ENCODE results near the gene PDE4D. TPM values are rescaled to one million over a fixed set of nuclear protein-coding genes. Genes with fewer than 3 reads are reported as not detected.
"Not testable (repeated sequence)": the region's sequence is repeated elsewhere in the genome, so short reads cannot be mapped to it uniquely, and the experiment has no call there.

Gene PDE4D
- total RNA-seq, 1 experiment from 2014 or later = 6.5 TPM

DNA sequence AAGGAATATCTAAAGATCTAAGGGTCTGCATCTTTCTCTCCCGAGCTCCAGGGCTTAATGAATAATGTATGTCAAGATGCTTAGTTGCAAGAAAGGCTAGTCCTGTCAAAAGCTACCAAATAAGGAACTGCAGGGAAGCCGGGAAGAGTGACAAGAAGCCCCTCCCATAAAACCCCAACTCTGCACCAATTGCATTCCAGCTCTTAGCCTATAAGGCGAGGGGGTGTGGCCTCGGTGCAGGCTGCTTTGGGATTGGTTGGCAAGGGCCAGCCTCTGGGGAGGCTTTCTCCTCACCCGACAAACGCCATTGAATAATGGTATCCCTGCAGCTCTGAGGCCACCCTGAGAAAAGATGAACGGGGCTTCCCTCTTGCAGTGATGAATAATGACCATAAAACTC lies 893.7 kb downstream of the PDE4D start:
- BruUV-seq (replicated peaks) = no TSS peak
- no peaks in the 10 kb centered on the region for H3K27me3 ChIP-seq (replicated peaks; ENCODE audit: insufficient read depth, low read depth, low read length, poor library complexity)
- no peaks in the 10 kb centered on the region for H3K9me3 ChIP-seq (ENCODE audit: low read depth, low read length, poor library complexity, severe bottlenecking)
- peak; percentile 84 for DNase-seq (ENCODE audit: low spot score)
- TF ChIP-seq, protein P1, sequence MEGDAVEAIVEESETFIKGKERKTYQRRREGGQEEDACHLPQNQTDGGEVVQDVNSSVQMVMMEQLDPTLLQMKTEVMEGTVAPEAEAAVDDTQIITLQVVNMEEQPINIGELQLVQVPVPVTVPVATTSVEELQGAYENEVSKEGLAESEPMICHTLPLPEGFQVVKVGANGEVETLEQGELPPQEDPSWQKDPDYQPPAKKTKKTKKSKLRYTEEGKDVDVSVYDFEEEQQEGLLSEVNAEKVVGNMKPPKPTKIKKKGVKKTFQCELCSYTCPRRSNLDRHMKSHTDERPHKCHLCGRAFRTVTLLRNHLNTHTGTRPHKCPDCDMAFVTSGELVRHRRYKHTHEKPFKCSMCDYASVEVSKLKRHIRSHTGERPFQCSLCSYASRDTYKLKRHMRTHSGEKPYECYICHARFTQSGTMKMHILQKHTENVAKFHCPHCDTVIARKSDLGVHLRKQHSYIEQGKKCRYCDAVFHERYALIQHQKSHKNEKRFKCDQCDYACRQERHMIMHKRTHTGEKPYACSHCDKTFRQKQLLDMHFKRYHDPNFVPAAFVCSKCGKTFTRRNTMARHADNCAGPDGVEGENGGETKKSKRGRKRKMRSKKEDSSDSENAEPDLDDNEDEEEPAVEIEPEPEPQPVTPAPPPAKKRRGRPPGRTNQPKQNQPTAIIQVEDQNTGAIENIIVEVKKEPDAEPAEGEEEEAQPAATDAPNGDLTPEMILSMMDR (conservative IDR thresholded peaks at IDR 0.05; ENCODE audit: low read depth, low read length) = no peak
- no peak for TF ChIP-seq EZH2 (IDR thresholded peaks at IDR 0.05; ENCODE audit: borderline replicate concordance, low read depth, low read length, poor library complexity, severe bottlenecking)
- intact Hi-C loops (cut with micrococcal nuclease; ENCODE audit: unreplicated experiment) = loop anchor here (10.0 kb wide), 1 partner anchor 525 kb away; no protein-coding TSS in a partner anchor
- peaks cover 4% of the 10 kb centered on the region for H3K4me1 ChIP-seq (ENCODE audit: insufficient read depth, low read length, poor library complexity, severe bottlenecking)
- POLR2A ChIA-PET (ENCODE audit: low non-redundant PET) = no interaction called here
- CTCF ChIA-PET = interaction anchor here (0.6 kb wide), 1 partner anchor 33 kb away, joined by 3 read pairs; no protein-coding TSS in a partner anchor
- no peak overlapping the region for H3K27ac ChIP-seq (ENCODE audit: low read depth, low read length, poor library complexity, severe bottlenecking)
- no peaks in the 10 kb centered on the region for H3K36me3 ChIP-seq (ENCODE audit: insufficient read depth, low read length, poor library complexity, severe bottlenecking)
- H3K4me3 ChIP-seq (ENCODE audit: low read depth, low read length, poor library complexity, severe bottlenecking) = no peak overlapping the region

DNA sequence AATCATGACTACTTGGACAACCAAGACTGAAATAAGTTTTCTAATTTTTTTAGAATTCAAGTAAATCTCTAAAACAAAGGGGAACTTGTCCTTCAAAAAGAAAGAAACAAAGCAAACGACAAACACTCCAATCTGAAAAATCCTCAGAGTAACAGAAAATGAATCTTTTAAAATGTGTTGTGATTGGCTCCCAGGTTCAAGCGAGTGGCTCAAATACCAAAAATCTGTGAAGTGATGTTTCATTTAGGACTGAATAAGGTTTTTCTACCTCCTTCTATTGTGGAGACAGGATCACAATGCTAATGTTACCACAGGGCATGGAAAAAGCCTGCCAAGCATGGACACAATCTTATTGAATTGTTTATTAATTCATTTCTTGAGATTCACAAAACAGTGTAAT lies 895.0 kb downstream of the PDE4D start:
- H3K36me3 ChIP-seq (ENCODE audit: insufficient read depth, low read length, poor library complexity, severe bottlenecking) = no peaks in the 10 kb centered on the region
- H3K4me3 ChIP-seq (ENCODE audit: low read depth, low read length, poor library complexity, severe bottlenecking) = no peak overlapping the region
- H3K27ac ChIP-seq (ENCODE audit: low read depth, low read length, poor library complexity, severe bottlenecking) = no peak overlapping the region
- POLR2A ChIA-PET (ENCODE audit: low non-redundant PET) = interaction anchor here (0.6 kb wide), 1 partner anchor 39 kb away, joined by 4 read pairs; no protein-coding TSS in a partner anchor
- peaks cover 4% of the 10 kb centered on the region for H3K4me1 ChIP-seq (ENCODE audit: insufficient read depth, low read length, poor library complexity, severe bottlenecking)
- no peak for TF ChIP-seq EZH2 (IDR thresholded peaks at IDR 0.05; ENCODE audit: borderline replicate concordance, low read depth, low read length, poor library complexity, severe bottlenecking)
- TF ChIP-seq, protein P1 (conservative IDR thresholded peaks at IDR 0.05; ENCODE audit: low read depth, low read length) = no peak
- no TSS peak for BruUV-seq (replicated peaks)
- CTCF ChIA-PET = no interaction called here
- intact Hi-C loops (cut with micrococcal nuclease; ENCODE audit: unreplicated experiment) = no loop called here
- H3K27me3 ChIP-seq (replicated peaks; ENCODE audit: insufficient read depth, low read depth, low read length, poor library complexity) = no peaks in the 10 kb centered on the region
- no peaks in the 10 kb centered on the region for H3K9me3 ChIP-seq (ENCODE audit: low read depth, low read length, poor library complexity, severe bottlenecking)
- DNase-seq (ENCODE audit: low spot score) = no peak

DNA sequence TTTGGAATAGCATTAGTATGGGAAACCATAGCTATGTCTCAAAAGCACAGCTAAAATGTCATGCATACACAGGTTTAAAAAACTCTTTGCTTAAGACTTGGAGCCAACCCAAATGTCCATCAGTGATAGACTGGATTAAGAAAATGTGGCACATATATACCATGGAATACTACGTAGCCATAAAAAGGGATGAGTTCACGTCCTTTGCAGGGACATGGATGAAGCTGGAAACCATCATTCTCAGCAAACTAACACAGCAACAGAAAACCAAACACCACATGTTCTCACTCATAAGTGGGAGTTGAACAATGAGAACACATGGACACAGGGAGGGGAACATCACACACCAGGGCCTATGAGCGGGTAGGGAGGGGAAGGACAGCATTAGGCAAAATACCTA lies 897.7 kb downstream of the PDE4D start:
- CTCF ChIA-PET; POLR2A ChIA-PET (ENCODE audit: low non-redundant PET); DNase-seq (ENCODE audit: low spot score); BruUV-seq (replicated peaks); H3K4me1 ChIP-seq (ENCODE audit: insufficient read depth, low read length, poor library complexity, severe bottlenecking); H3K27me3 ChIP-seq (replicated peaks; ENCODE audit: insufficient read depth, low read depth, low read length, poor library complexity); H3K27ac ChIP-seq (ENCODE audit: low read depth, low read length, poor library complexity, severe bottlenecking); H3K4me3 ChIP-seq (ENCODE audit: low read depth, low read length, poor library complexity, severe bottlenecking); H3K36me3 ChIP-seq (ENCODE audit: insufficient read depth, low read length, poor library complexity, severe bottlenecking); H3K9me3 ChIP-seq (ENCODE audit: low read depth, low read length, poor library complexity, severe bottlenecking); intact Hi-C loops (cut with micrococcal nuclease; ENCODE audit: unreplicated experiment): not testable (repeated sequence)

DNA sequence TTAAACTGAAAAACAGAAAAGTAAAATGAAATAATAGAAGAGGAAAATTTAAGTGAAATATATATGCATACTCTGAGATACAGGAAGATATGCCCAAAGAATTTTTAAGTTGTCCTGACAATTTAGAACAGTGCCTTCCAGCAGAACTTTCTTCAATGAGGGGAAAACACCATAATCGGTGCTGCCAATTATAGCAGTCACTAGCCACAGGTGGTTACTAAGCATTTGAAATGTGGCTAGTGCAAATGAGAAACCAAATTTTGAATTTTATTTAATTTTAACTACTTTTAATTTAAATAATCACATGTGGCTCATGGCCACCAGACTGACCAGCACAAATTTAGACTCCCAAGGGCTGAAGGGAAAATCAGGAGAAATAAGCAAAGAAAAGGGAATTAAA lies 900.1 kb downstream of the PDE4D start:
- Histone ChIP-seq H3K4me3 (ENCODE audit: low read depth, low read length, poor library complexity, severe bottlenecking) (no peak overlapping the region), H3K27ac (ENCODE audit: low read depth, low read length, poor library complexity, severe bottlenecking) (no peak overlapping the region), H3K36me3 (ENCODE audit: insufficient read depth, low read length, poor library complexity, severe bottlenecking) (no peaks in the 10 kb centered on the region), H3K27me3 (replicated peaks; ENCODE audit: insufficient read depth, low read depth, low read length, poor library complexity) (no peaks in the 10 kb centered on the region), H3K9me3 (ENCODE audit: low read depth, low read length, poor library complexity, severe bottlenecking) (no peaks in the 10 kb centered on the region), H3K4me1 (ENCODE audit: insufficient read depth, low read length, poor library complexity, severe bottlenecking) (no peaks in the 10 kb centered on the region)
- POLR2A ChIA-PET (ENCODE audit: low non-redundant PET) = no interaction called here
- intact Hi-C loops (cut with micrococcal nuclease; ENCODE audit: unreplicated experiment) = no loop called here
- BruUV-seq (replicated peaks) = no TSS peak
- CTCF ChIA-PET = no interaction called here
- TF ChIP-seq EZH2 (IDR thresholded peaks at IDR 0.05; ENCODE audit: borderline replicate concordance, low read depth, low read length, poor library complexity, severe bottlenecking) = no peak
- TF ChIP-seq, protein P1 (conservative IDR thresholded peaks at IDR 0.05; ENCODE audit: low read depth, low read length) = no peak
- DNase-seq (ENCODE audit: low spot score) = no peak
